Naive thymus-derived CD8-positive, alpha-beta T cell (primary cell): ENCODE measurements around the gene AVP. TPM values are rescaled to one million over a fixed set of nuclear protein-coding genes. Genes with fewer than 3 reads are reported as not detected.

ENCODE experiments used
- ATAC-seq, 2 donors: fragments of 150-1000 bp; cut with Tn5 transposase in 1 of 2; sonication (Bioruptor Pico), chemical (Tn5 transposase) in 1 of 2; 1 replicate in 1 of 2; 2 replicates in 1 of 2; pipeline ENCODE4 v1.10.0; 2021; ENCODE audit warnings: mild to moderate bottlenecking in 2 of 2, moderate library complexity in 2 of 2
- POLR2A ChIA-PET: fragments of 350-600 bp; sonication (Branson Sonifier 250); formaldehyde crosslinking; loops from one replicate; lab custom pipeline; 2021; ENCODE audit warnings: antibody characterized with exemption; lab: Charles Lee
- DNase-seq, 10 donors: peaks; one replicate each; pipeline versions ENCODE4 v3.0.0 to v3.0.0-alpha.2; 2020 to 2022
- H3K27ac Mint-ChIP-seq, 10 donors: one replicate each; pipeline ENCODE4 v1.8.0; 2020 to 2022; ENCODE audit warnings: mild to moderate bottlenecking in 10 of 10, mixed read lengths in 10 of 10, moderate library complexity in 4 of 10, inconsistent platforms in 1 of 10
- H3K27me3 Mint-ChIP-seq, 5 donors: one replicate each; pipeline ENCODE4 v1.8.0; 2021 to 2022; ENCODE audit warnings: mixed read lengths in 5 of 5
- H3K36me3 Mint-ChIP-seq, 3 donors: one replicate each; pipeline ENCODE4 v1.8.0; 2020 to 2022; ENCODE audit warnings: mixed read lengths in 3 of 3, mild to moderate bottlenecking in 2 of 3, inconsistent platforms in 1 of 3
- H3K4me1 Mint-ChIP-seq, 4 donors: one replicate each; pipeline ENCODE4 v1.8.0; 2021 to 2022; ENCODE audit warnings: mixed read lengths in 4 of 4
- H3K4me3 Mint-ChIP-seq, 10 donors: one replicate each; pipeline ENCODE4 v1.8.0; 2020 to 2022; ENCODE audit warnings: mild to moderate bottlenecking in 10 of 10, mixed read lengths in 10 of 10, moderate library complexity in 6 of 10, inconsistent platforms in 1 of 10
- H3K9me3 Mint-ChIP-seq, 9 donors: one replicate each; pipeline ENCODE4 v1.8.0; 2020 to 2022; ENCODE audit warnings: mixed read lengths in 9 of 9, mild to moderate bottlenecking in 3 of 9, inconsistent platforms in 1 of 9, moderate library complexity in 1 of 9
- polyA plus RNA-seq, 3 donors: library from polyadenylated mRNA; unstranded; fragments of 300-500 nt; fragmentation: Illumina TruSeq; gene quantifications; one replicate each; pipeline ENCODE4 v1.2.3, GENCODE V29; 2021
- total RNA-seq, 8 experiments: library from RNA in 2 of 8; stranded (reverse) in 2 of 8; gene quantifications; one replicate each; pipeline ENCODE4 v1.2.3 and lab custom pipeline; 2021 to 2026

Gene AVP
- total and polyA plus RNA-seq, 5 experiments from 2014 or later, result not detected

GRCh38 chr20:3044336-3044965 lies 40.1 kb downstream of the AVP start:
- peak overlapping the region in 8 of 10 donors; percentile 44 to 94 (median 89) for H3K4me3 Mint-ChIP-seq
- DNase-seq (no peak), ATAC-seq (no peak)
- H3K27me3 Mint-ChIP-seq, result no peaks in the 10 kb centered on the region
- POLR2A ChIA-PET, result interaction anchor here (2.2 kb wide), 1 partner anchor 28 kb away, joined by 6 read pairs; the partner anchor contains the start of gene OXT
- peaks cover 20 to 25% (median 22%) of the 10 kb centered on the region in 4 donors for H3K4me1 Mint-ChIP-seq
- peaks cover 0 to 26% (median 3%) of the 10 kb centered on the region in 3 donors for H3K36me3 Mint-ChIP-seq
- H3K9me3 Mint-ChIP-seq, result no peaks in the 10 kb centered on the region
- H3K27ac Mint-ChIP-seq, result peak overlapping the region in 6 of 10 donors; percentile 9 to 95 (median 77)

GRCh38 chr20:3043322-3043721 lies 41.2 kb downstream of the AVP start, which contains the start of gene GNRH2:
TSS of gene GNRH2 (plus strand) at chr20:3043622. CDS start at chr20:3044415, 793 bp downstream.
- peak within 1 kb of the TSS in 7 of 10 donors; percentile 9 to 88 (median 48) for H3K4me3 Mint-ChIP-seq
- peaks cover 0 to 32% (median 2%) of the 10 kb centered on the region in 3 donors for H3K36me3 Mint-ChIP-seq
- ATAC-seq (no peak), DNase-seq (no peak)
- H3K27me3 Mint-ChIP-seq, result no peaks in the 10 kb centered on the region
- POLR2A ChIA-PET, result interaction anchor here (0.6 kb wide), 1 partner anchor 175 kb away, joined by 3 read pairs; no protein-coding TSS in a partner anchor
- H3K27ac Mint-ChIP-seq, result peak within 1 kb of the TSS; percentile 9 to 86 (median 57)
- H3K9me3 Mint-ChIP-seq, result no peaks in the 10 kb centered on the region
- peaks cover 18 to 24% (median 21%) of the 10 kb centered on the region in 4 donors for H3K4me1 Mint-ChIP-seq

DNA sequence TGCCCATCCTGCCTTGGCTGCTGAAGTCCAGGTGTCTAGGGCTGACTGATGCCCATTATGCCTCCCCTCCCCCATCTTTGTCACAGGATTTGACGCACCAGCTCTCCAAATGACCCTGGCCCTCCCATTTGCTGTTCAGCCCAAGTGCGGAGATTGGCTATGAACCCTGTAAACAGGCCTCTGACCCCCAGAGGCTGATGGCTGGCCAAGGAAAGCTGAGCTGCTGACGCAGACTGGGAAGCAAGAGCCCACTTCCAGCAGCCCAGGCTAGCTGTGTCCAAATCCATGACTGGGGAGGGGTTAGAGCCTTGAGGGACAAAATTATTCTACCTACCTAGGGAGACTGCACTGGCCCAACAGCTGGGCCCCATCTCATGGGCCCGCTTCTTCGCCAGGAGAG lies 41.9 kb downstream of the AVP start:
- H3K4me1 Mint-ChIP-seq, result peaks cover 16 to 24% (median 19%) of the 10 kb centered on the region in 4 donors
- H3K9me3 Mint-ChIP-seq, result no peaks in the 10 kb centered on the region
- POLR2A ChIA-PET, result interaction anchor here (1.1 kb wide), 1 partner anchor 41 kb away, joined by 3 read pairs; no protein-coding TSS in a partner anchor
- peak overlapping the region in 1 of 10 donors; percentile 48 for H3K4me3 Mint-ChIP-seq
- DNase-seq (no peak), ATAC-seq (no peak)
- H3K36me3 Mint-ChIP-seq, result peaks cover 0 to 35% (median 2%) of the 10 kb centered on the region in 3 donors
- H3K27me3 Mint-ChIP-seq, result no peaks in the 10 kb centered on the region
- peak overlapping the region in 7 of 10 donors; percentile 8 to 86 (median 52) for H3K27ac Mint-ChIP-seq

GRCh38 chr20:3041854-3042409 lies 42.6 kb downstream of the AVP start:
- H3K36me3 Mint-ChIP-seq, result peaks cover 0 to 41% (median 2%) of the 10 kb centered on the region in 3 donors
- H3K27ac Mint-ChIP-seq, result peak overlapping the region in 8 of 10 donors; percentile 30 to 92 (median 72)
- POLR2A ChIA-PET, result interaction anchor here (1.1 kb wide), 1 partner anchor 42 kb away, joined by 3 read pairs; no protein-coding TSS in a partner anchor
- DNase-seq (no peak), ATAC-seq (no peak)
- no peak overlapping the region for H3K4me3 Mint-ChIP-seq
- no peaks in the 10 kb centered on the region for H3K9me3 Mint-ChIP-seq
- H3K4me1 Mint-ChIP-seq, result peaks cover 11 to 23% (median 16%) of the 10 kb centered on the region in 4 donors
- H3K27me3 Mint-ChIP-seq, result no peaks in the 10 kb centered on the region

DNA sequence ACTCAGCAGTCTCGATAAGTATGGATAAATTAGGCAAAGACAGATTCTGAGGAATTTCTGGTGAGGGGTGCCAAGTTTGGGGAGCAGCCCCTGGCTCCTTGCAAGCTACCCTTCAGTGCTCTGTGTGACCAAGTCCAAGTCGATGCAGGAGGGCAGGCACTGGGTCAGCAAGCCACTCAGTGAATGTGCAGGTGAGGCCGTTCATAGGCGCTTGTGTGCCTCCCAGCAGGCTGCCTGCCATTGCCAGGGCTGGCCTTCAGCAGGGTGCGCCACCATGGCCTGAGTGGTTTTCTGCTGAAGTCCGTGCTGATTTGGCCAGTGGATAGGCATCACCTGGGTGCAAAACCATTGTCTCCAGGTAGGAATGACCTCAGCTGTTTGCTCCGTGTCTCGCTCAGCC lies 44.4 kb downstream of the AVP start:
- peaks cover 0 to 58% (median 12%) of the 10 kb centered on the region in 3 donors for H3K36me3 Mint-ChIP-seq
- ATAC-seq (no peak), DNase-seq (no peak)
- peak overlapping the region in 9 of 10 donors; percentile 2 to 94 (median 49) for H3K27ac Mint-ChIP-seq
- H3K4me3 Mint-ChIP-seq, result no peak overlapping the region
- H3K9me3 Mint-ChIP-seq, result no peaks in the 10 kb centered on the region
- peaks cover 3 to 17% (median 4%) of the 10 kb centered on the region in 4 donors for H3K4me1 Mint-ChIP-seq
- no peaks in the 10 kb centered on the region for H3K27me3 Mint-ChIP-seq
- POLR2A ChIA-PET, result interaction anchor here (0.7 kb wide), 1 partner anchor 30 kb away, joined by 3 read pairs; no protein-coding TSS in a partner anchor

DNA sequence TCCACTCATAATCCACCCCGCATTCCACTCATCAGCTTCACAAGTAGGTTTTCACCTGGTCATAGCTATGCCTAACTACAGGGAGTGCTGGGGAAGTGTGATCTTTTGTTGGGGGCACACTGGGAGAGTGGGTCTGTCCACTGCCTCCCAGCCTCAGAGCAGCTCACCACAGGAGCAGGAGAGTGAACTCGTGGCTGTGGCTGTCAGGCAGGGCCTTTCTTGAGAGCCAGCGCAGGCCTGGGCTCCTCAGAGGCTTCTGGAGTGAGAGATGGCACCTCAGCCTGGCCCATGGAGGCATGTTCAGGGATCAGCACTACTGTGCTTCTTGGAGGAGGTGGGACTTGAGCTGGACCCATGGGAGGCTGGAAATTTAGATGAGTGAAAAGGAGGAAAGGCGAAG lies 45.1 kb downstream of the AVP start:
- no peaks in the 10 kb centered on the region for H3K9me3 Mint-ChIP-seq
- H3K36me3 Mint-ChIP-seq, result peaks cover 0 to 64% (median 13%) of the 10 kb centered on the region in 3 donors
- H3K4me1 Mint-ChIP-seq, result peaks cover 0 to 16% (median 1%) of the 10 kb centered on the region in 4 donors
- POLR2A ChIA-PET, result interaction anchor here (0.7 kb wide), 1 partner anchor 29 kb away, joined by 3 read pairs; no protein-coding TSS in a partner anchor
- H3K27me3 Mint-ChIP-seq, result no peaks in the 10 kb centered on the region
- ATAC-seq (no peak), DNase-seq (no peak)
- no peak overlapping the region for H3K4me3 Mint-ChIP-seq
- peak overlapping the region in 5 of 10 donors; percentile 3 to 94 (median 42) for H3K27ac Mint-ChIP-seq

- no peak for DNase-seq
- POLR2A ChIA-PET, result no interaction called here
- no peaks in the 10 kb centered on the region for H3K27me3 Mint-ChIP-seq
- peaks cover 0 to 71% (median 13%) of the 10 kb centered on the region in 3 donors for H3K36me3 Mint-ChIP-seq
- H3K9me3 Mint-ChIP-seq, result no peaks in the 10 kb centered on the region
- H3K4me1 Mint-ChIP-seq, result peaks cover 0 to 13% (median 1%) of the 10 kb centered on the region in 4 donors
- ATAC-seq, result no peak
- no peak overlapping the region for H3K4me3 Mint-ChIP-seq
- peak overlapping the region in 7 of 10 donors; percentile 27 to 82 (median 46) for H3K27ac Mint-ChIP-seq
Measured at GRCh38 chr20:3038454-3038853, 46.1 kb downstream of the AVP start.

- DNase-seq, result no peak
- POLR2A ChIA-PET, result no interaction called here
- Mint-ChIP-seq H3K9me3 (no peaks in the 10 kb centered on the region), H3K4me3 (no peak overlapping the region), H3K4me1 (peaks cover 0 to 13% (median 1%) of the 10 kb centered on the region in 4 donors), H3K36me3 (peaks cover 0 to 71% (median 13%) of the 10 kb centered on the region in 3 donors), H3K27me3 (no peaks in the 10 kb centered on the region), H3K27ac (peak overlapping the region in 2 of 10 donors; percentile 46 to 92)
- ATAC-seq, result no peak
Measured at GRCh38 chr20:3037654-3038053, 46.9 kb downstream of the AVP start.

DNA sequence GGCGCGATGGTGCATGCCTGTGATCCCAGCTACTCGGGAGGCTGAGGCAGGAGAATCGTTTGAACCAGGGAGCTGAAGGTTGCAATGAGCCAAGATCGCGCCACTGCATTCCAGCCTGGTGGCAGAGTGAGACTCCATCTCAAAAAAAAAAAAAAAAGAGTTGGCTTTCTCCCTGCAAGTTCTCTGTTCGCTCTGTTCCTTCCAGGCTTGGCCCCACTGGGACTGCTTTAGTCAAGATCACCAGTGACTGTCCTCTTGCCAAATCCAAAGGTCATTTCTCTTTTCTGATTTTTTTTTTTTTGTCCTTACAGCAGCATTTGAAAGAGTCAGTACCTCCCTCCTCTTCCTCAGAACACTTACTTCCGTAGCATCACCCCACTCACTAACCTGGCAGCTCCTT lies 51.9 kb downstream of the AVP start:
- H3K27ac Mint-ChIP-seq, result no peak overlapping the region
- ATAC-seq (no peak), DNase-seq (no peak)
- no peaks in the 10 kb centered on the region for H3K9me3 Mint-ChIP-seq
- no peaks in the 10 kb centered on the region for H3K27me3 Mint-ChIP-seq
- peaks cover 0 to 1% (median 0%) of the 10 kb centered on the region in 4 donors for H3K4me1 Mint-ChIP-seq
- POLR2A ChIA-PET, result interaction anchor here (0.7 kb wide), 1 partner anchor 13 kb away, joined by 4 read pairs; no protein-coding TSS in a partner anchor
- H3K36me3 Mint-ChIP-seq, result peaks cover 0 to 65% (median 15%) of the 10 kb centered on the region in 3 donors
- H3K4me3 Mint-ChIP-seq, result no peak overlapping the region

Other genes with a start within 250 kb of the AVP start
- gene PCED1A, start 244.1 kb downstream of the AVP start, total RNA-seq, result 100 to 1,000 TPM in 1 of 2 experiments, 10 to 100 TPM in 1; 89.5 to 101 TPM
- 10 to 100 TPM; 21.9 to 29.6 (median 23.6) TPM for gene PCED1A, start 244.1 kb downstream of the AVP start, polyA plus RNA-seq
- 10 to 100 TPM; 57.6 to 57.8 TPM for gene VPS16, start 244.0 kb downstream of the AVP start, total RNA-seq
- gene VPS16, start 244.0 kb downstream of the AVP start, polyA plus RNA-seq, result 10 to 100 TPM; 34.6 to 40.6 (median 39.3) TPM
- gene PTPRA, start 211.2 kb downstream of the AVP start, total RNA-seq, result 100 to 1,000 TPM in 1 of 2 experiments, 10 to 100 TPM in 1; 90.1 to 106 TPM
- 10 to 100 TPM; 24.6 to 51.4 (median 30.8) TPM for gene PTPRA, start 211.2 kb downstream of the AVP start, polyA plus RNA-seq
- gene GNRH2, start 41.1 kb downstream of the AVP start, total RNA-seq, result 1 to 10 TPM; 1.5 to 1.9 TPM
- not detected for gene GNRH2, start 41.1 kb downstream of the AVP start, polyA plus RNA-seq
- gene MRPS26, start 38.7 kb downstream of the AVP start, total RNA-seq, result 10 to 100 TPM; 27.6 to 28.4 TPM
- 10 to 100 TPM; 59.2 to 81.8 (median 75.6) TPM for gene MRPS26, start 38.7 kb downstream of the AVP start, polyA plus RNA-seq
- gene OXT, start 13.1 kb downstream of the AVP start, total RNA-seq, result 1 to 10 TPM; 2.2 to 2.6 TPM
- gene OXT, start 13.1 kb downstream of the AVP start, polyA plus RNA-seq, result 1 to 10 TPM in 1 of 3 donors, under 1 TPM in 2; 0.53 to 2.2 (median 0.91) TPM
- gene FASTKD5, start 75.1 kb upstream of the AVP start, total RNA-seq, result 10 to 100 TPM; 37.1 to 38.0 TPM
- 10 to 100 TPM; 10.7 to 18.1 (median 17.5) TPM for gene FASTKD5, start 75.1 kb upstream of the AVP start, polyA plus RNA-seq
- gene UBOX5, start 75.1 kb upstream of the AVP start, total RNA-seq, result 10 to 100 TPM; 15.7 to 15.8 TPM
- 1 to 10 TPM; 4.5 to 8.6 (median 7.0) TPM for gene UBOX5, start 75.1 kb upstream of the AVP start, polyA plus RNA-seq
- 10 to 100 TPM; 25.5 to 26.6 TPM for gene LZTS3, start 88.8 kb upstream of the AVP start, total RNA-seq
- gene LZTS3, start 88.8 kb upstream of the AVP start, polyA plus RNA-seq, result 1 to 10 TPM; 2.0 to 3.8 (median 3.7) TPM
- gene DDRGK1, start 120.0 kb upstream of the AVP start, total RNA-seq, result 10 to 100 TPM; 55.8 to 57.4 TPM
- gene DDRGK1, start 120.0 kb upstream of the AVP start, polyA plus RNA-seq, result 10 to 100 TPM; 39.7 to 50.5 (median 44.1) TPM
- 10 to 100 TPM; 51.7 to 57.6 TPM for gene ITPA, start 124.8 kb upstream of the AVP start, total RNA-seq
- gene ITPA, start 124.8 kb upstream of the AVP start, polyA plus RNA-seq, result 10 to 100 TPM; 46.2 to 72.9 (median 56.9) TPM
- 1 to 10 TPM; 1.3 to 2.1 TPM for gene SLC4A11, start 154.5 kb upstream of the AVP start, total RNA-seq
- not detected for gene SLC4A11, start 154.5 kb upstream of the AVP start, polyA plus RNA-seq